ENCODE results near the gene LAMTOR3.
A peak's percentile ranks its signal among the peaks of the same experiment; 100 is the strongest.
"Not testable (repeated sequence)": the region's sequence is repeated elsewhere in the genome, so short reads cannot be mapped to it uniquely, and the experiment has no call there.

LAMTOR3 gene

DNA sequence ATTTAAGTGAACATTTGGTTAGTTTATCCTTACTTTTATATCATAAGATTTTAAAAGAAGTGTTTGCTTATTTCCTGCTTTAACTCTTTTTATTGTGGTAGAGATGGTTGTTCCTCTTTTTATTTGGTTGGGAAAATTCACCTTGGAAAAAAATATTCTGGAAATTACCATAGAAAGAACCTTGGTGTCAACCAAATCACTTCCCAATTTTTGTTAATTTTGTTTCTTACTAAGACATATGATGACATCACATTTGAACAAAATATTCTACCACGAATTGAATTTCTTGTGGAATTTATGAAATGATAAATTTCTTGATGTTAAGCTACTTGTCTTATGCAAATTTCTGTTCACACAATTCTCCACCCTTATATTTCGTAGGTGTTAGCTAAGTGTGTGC is 33.7 kb downstream of the LAMTOR3 start:
- DNase-seq, result no peak

DNA sequence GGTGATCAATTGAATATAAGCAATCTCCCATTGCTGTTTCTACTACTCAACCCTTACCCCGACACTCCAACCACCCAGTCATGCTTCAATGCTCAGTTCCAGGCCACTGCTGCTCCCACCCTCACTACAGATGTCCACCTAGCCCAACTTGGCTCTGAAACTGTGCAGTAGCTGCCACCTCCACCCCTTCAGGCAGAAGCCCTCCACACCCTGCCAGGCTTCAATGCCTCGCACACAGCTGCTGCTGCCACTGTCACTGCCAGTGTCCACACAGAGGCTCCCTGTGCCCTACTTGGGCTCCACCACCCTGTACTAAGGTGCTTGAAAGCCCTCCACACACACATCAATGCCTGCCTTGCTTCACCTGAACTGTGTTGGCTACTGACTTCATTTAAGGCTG is 34.6 kb downstream of the LAMTOR3 start:
- DNase-seq, result no peak

DNA sequence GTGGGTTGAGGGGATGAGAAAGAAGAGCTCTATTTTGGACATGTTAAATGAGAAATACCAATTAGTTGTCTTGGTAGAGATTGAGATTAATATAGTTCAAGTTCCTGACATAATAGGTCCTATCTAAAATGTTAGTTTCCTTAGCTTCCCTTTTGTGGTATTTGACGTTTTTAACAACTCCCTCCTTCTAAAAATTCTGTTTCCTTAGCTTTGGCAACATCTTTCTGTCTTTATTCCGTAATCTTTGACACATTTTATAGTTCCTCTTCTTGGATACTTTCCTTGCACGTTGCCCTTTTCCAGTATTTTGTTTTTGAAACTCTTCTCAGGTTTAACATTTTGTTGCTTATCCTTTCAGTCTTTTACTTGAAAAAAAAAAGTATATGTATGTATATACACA is 36.9 kb downstream of the LAMTOR3 start:
- DNase-seq, result no peak

DNA sequence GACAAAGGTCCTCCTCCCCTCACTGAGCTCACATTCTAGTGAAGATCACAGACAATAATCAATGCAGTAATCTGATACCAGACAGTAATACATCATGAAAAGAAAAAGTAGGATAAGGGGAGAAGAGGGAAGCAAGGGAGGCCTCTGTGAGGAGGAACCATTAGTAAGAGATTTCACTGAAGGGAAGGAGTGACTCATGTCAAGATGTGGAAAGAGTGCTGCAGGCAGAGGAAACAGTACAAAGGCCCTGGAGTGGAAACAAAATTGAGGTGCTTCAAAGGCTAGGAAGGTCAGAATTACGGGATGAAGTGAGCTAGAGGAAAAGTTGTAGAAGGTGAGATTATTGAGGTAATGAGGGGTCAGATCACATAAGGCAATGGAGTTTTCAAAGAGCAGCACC is 38.1 kb downstream of the LAMTOR3 start:
- DNase-seq, result peak; percentile 14 to 21

DNA sequence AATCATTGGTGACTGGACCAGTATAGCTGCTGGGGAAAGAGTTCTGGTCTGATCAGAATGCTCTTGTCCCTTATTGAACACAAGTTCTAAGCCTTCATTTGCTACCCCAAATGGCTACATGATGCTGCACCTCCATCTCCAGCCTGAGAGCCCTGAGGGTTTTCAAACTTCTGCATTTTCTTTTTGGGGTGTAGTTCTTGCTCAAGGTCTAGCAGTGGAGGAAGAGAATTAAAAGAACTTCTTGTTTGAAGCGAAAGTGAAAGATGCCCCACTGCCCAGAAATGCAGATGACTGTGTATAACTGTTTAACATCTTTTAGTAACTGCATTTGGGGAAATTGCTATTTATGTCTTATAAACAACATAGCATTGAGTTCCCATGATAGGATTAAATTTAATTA is 38.5 kb downstream of the LAMTOR3 start:
- DNase-seq, result peak in 1 of 2 donors; percentile 15

DNA sequence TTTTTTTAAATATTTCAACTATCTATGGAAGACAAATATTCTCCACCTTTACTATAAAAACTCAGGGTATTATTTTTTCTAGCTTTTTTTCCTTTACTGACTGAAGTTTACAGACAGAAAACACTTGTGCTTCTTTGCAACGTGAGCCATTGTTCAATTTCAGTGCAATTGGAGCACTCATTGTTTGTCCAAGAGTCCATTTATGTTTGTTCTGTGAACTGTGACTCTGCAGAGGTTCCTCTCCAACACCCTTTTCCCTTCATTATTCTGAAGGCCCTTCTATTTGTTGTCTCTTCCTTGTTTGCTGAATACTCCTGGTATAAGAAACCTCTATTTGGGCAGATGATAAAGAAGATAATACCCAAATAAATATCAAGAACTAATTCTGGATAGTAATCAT is 40.2 kb downstream of the LAMTOR3 start:
- DNase-seq, result no peak

DNA sequence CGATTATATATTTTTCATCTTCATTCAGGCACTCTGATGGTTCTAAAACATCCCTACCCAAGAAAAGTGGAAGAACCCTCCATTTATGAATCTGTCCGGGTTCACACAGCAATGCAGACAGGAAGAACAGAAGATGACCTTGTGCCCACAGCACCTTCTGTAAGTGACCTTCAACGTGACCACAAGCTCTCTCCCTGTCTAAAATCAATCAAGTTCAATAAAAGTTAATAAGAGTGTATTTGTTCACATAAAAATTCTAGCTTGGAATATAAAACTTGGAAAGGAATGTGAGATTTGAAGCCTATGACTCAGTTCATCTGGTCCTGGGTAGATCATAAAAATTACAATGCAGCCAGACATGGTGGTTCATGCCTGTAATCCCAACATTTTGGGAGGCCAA is 41.0 kb downstream of the LAMTOR3 start:
- no peak for DNase-seq

DNA sequence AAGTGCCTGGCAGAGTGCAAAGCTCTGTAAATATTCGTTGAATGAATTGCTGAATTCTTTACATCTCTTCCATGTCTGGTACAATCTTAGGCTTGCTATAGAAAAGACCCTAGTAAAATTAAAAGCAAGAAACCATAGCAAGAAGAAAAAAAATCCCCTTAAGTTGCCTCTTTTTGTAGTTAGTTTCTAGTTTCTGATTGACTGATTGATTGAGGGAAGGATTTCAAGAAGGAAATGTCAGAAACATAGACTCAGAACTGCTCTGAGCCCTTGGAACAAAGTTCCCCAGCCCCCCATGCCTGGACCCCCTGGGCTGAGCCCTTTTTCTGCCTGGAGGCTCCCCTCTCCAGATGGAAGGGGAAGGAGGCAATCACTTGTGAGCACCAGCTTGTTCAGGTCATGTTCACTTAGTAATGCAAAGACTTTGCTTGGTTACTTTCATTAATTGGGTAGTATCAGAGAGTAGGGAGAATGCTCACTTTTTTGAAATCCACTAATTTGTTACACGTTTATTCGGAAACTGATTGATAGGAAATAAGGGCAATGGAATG is 42.0 kb downstream of the LAMTOR3 start:
- DNase-seq, result no peak

DNA sequence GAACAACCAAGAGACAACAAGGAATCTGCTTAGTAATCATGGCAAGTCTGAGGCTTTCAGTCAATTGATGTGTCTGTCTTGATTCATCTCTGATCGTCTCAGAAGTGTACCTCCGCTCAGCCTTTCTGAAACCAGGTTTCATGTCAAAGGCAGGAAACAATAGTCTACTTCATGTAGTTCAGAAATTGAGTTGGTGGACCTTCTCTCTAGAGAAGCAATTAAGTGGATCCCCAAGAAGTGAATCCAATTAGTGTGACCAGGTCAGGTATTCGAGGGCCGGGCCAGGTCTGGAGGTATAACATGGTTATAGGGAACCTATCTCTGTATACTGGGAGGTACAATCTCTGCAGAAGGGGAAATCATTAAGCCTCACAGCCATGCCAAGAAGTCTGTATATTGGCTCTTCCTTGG is 45.6 kb downstream of the LAMTOR3 start:
- DNase-seq, result no peak

DNA sequence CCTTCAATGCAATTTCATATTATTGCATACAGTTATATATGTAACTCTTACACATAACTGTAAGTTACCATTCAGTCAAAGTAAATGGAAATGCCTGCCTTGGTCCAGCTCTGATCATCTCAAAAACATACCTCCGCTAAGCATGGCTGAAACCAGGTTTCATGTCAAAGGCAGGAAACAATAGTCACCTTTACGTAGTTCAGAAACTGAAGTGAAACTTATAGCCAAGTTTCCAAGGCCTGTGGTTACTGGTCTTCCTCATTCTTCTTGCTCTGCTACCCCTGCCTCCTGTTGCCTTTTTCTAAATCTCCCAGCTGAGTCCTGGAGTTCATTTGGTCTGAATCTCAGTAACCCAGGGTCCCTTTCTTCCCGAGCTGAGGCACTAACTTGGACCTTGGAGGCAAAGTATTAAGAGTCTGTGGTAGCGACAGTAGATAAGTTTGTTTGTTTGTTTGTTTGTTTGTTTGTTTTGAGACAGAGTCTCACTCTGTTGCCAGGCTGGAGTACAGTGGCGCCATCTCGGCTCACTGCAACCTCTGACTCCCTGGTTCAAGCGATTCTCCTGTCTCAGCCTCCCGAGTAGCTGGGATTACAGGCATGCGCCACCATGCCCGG is 46.8 kb downstream of the LAMTOR3 start:
- no peak for DNase-seq

DNA sequence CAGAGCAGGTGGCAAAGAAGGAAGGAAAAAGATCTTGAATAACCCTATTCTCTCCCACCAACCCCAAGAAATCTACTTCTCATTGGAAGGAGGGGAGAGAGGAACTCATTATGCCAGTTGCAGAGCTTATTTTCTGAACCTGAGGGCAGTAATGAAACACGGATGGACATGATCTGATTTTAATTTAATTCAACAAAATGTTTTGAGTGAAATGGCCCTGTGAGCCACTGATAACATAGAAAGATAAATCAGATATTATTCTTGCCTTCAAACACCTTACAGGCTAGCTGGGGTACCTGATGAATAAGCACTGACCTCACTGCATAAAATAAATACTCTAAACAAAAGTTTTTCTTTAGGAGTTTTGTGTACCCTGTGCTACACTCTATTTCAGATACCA is 47.3 kb downstream of the LAMTOR3 start:
- DNase-seq, result no peak

DNA sequence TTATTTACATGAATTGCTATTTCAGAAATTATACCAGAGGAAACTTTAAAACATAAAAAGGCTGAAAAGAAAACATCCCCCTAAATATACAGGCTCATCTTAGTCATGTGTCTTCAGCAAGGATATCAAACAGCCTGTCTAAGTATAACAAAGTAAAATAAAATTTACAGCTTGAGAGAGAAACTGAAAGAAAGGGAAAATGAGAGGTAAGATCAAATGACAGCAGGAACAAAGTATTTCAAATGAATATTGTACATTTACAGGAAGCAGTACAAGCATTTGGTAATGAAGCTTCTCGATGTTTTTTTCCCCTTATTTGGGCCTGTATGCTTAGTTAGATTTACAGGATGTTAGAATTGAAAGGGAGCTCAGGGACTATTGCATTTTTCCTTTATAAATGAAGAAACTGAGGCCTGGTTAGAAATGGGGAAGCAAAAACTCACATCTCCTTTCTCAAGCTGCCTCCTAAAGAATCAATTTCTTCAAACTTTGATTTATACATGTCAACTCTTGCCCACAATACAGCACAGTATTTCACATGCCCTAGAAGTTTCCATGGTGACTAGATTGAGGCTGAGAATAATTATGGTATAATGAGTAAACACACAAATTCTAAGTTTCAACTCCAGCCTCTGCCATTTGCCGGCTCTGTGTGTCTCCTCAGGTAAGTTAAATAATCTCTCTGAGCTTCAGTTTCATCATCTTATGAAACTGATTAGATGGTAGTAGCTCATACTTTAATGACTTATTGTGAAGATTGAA is 48.3 kb downstream of the LAMTOR3 start:
- no peak for DNase-seq

DNA sequence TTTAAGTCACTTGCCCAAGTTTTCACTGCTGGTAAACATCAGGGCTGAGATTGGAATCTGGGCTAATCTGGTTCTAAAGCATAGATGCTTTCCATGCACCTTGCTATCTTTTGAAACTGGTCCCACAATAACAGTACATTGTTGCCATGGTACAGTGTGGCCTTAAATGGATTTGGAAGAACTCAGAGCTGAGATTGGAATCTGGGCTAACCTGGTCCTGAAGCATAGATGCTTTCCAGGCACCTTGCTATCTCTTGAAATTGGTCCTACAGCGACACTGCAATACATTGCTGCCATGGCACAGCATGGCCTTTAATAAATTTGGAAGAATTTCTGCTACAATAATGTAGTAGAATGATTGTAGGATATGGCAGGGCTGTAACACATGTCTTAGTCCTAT is 49.0 kb downstream of the LAMTOR3 start:
- no peak for DNase-seq

DNA sequence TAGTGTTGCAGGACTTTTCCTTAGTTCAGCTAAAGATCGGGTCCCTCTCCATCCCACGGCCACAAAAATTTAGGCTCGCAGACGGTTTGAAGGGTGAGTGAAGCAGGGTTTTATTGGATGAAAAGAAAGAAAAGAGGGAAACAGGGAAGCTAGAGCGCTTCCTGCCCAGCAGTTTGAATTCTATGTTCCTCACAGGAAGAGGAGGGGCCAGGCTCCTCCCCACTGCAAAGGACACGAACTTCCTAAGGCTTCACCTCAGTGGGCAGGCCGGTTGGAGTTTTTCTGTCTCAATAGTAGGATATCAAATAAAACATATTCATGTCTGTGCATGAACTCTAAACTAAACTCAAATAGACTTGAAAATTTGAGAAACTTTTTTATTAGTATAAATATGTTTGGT is 50.2 kb downstream of the LAMTOR3 start:
- DNase-seq, result no peak

DNA sequence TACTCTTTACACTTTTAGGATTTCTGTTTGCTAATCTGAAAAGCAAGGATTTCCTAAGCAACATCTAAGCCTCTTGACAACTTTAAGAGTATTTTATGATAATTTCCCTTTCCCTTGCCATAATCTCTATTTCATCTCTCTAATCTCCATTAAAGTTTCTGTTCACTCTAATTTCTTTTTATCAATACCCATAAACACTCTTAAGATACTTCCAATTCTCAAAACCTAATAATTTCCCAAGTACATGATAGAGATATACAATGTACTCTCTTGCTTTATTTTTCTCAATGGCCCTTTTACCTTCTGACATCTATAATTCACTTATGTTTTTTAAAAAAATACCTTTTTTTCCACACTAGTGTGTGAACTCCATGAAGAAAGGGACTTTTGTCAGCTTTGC is 50.8 kb downstream of the LAMTOR3 start:
- DNase-seq, result no peak

DNA sequence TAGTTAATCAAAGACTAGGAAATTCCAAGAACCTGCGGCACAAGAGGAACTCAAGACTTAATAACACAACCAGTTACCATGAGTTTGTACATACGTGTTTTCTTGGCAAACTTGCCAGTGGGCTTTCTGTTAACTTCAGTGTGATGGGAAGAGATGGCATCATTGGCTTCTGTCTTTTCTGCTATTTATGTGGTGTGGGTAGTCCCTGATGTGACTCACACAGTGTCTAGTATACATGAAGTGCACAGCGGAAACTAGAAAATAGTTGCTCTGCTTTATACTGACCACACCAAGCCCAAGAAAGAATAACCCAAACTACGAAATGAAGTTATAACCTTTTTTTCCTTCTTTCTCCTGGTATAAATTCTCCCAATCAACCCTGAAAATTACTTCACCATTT is 53.1 kb downstream of the LAMTOR3 start:
- DNase-seq, result no peak

DNA sequence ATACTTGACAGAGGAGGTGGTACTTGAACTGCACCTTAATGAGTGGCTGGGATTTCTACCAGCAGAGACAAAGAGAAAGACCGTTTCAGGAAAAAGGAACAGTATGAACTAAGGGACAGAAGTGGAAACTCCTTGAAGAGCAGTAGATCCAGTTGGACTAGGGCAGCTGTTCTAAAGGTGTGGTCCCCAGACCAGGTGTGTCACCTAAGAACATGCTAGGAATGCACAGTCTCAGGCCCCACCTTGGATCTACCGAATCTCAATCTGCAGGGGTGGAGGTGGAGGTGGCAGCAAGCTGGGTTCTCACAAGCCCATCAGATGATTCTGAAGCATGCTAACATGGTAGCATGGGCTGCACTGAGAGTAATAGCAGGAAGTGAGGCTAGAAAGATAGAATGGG is 55.3 kb downstream of the LAMTOR3 start:
- DNase-seq, result no peak

DNA sequence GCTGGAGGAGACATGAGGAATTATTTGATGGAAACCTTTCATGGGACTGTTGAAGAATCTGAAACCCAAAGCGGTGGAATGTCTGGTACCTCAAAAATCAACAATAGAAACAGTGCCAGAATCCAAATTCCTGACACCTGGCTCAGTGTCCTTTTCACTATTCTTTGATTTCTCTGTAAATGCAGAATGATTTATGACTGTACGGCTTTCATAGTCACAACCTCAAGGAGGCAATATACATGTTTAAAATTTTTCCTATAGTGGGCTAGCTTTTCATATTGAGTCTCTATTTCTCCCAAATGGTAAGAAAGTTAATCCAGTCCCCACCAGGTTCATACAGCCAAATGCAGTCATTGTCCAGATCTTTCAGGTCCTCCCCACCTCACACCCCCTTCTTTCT is 58.3 kb downstream of the LAMTOR3 start:
- DNase-seq, result no peak

DNA sequence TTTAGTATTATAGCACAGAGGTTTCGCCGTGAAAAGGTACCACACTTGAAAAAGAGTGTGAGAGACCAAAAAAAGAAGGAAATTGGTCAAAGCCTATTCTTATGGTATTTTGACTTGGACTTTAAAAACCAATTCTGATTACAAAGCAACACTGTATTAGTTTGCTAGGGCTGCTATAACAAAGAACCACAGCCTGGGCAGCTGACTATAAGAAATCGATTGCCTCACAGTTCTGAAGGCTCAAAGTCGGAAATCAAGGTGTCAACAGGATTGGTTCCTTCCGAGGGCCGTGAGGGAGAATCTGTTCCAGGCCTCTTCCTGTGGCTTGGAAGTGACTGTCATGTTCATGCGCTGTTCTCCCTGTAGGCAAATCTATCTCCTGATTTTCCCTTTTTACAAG is 59.7 kb downstream of the LAMTOR3 start:
- no peak for DNase-seq

DNA sequence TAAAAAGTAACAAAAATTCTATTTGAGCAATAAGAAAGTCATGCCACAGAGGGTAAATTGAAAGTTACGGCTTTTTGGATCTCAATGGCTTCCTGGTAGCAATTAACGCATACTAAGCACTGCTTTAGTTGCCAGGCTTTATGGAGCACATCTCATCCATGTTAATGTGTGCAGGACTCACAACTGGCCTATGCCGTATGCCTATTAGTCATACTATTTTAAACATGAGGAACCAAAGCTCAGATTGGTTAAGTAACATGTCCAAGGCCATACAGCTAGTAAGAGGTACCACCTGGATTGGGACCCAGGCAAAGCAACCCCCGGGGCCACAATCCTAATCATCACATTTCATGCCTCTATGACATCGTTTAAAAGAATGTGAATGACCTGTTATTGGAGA is 60.5 kb downstream of the LAMTOR3 start:
- DNase-seq, result no peak

DNA sequence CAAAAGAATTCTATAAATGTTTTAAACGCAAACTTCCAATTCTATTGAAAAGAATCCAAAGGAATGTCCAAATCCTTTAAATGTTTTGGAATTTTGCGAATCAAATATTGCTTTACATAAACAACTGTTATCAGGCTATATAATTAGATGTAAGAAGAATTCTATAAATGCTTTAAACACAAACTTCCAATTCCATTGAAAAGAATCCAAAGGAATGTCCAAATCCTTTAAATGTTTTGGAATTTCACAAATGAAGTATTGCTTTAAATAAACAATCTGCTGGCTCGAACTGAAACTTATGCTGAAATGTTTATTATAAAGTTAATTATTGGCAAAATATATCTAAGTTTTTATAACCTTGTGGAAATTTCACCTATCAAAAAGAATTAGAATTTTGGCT is 61.5 kb downstream of the LAMTOR3 start:
- DNase-seq, result no peak

DNA sequence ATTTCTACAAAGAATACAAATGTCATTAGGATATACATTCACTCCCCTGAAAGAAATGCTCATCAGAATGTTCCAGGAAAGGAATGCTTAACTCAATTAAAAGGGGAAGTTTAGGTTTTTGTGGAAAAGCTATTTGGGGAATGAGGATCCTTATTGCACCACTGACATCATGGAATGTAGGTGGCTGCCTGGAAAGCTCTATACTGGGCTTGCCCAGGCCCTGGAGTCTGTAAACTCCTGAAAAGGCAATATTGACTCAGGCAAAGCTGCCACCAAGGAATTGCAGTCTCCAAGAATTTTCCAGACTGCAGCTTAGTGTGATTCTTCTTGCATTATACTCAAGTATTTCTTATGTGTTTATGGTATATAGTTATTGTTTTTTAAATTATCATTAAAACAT is 61.9 kb downstream of the LAMTOR3 start:
- no peak for DNase-seq

DNA sequence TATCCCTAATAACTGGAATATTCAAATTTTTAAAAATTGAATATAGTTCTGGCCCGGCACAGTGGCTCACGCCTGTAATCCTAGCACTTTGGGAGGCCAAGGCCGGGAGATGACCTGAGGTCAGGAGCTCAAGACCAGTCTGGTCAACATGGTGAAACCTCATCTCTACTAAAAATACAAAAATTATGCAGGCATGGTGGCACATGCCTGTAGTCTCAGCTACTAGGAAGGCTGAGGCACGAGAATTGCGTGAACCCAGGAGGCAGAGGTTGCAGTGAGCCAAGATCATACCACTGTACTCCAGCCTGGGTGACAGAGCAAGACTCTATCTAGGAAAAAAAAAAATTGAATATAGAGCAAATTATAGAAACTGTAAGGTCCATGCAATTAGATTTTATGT is 64.2 kb downstream of the LAMTOR3 start:
- not testable (repeated sequence) for DNase-seq

DNA sequence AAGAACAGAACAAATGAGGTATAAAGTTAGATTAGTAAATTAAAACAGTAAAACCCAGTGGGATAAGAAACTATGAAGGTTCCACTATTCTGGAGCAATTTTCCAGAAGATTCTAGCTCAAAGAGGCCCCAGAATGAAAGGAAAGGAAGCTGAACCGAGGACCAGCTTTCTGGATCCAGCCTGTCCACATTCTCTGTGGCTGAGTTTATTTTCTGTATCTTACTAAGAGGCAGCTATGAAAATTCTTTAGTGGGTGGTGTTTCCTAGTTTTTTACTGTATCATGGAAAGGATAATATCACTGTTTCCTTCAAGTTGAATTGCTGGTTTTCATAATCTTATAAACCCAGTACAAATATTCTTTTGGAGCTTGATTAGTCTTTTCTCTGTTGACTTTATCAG is 65.8 kb downstream of the LAMTOR3 start:
- DNase-seq, result no peak

Measured in activated CD4-positive, alpha-beta T cell treated with anti-CD3 and anti-CD28 coated beads for 4 hours (primary cell).